ENCODE results near the gene KCNQ5.
"Not testable (repeated sequence)": the region's sequence is repeated elsewhere in the genome, so short reads cannot be mapped to it uniquely, and the experiment has no call there.

The KCNQ5 gene

GRCh38 chr6:73204252-73204651 is 582.4 kb downstream of the KCNQ5 start:
- Histone ChIP-seq H3K27ac (ENCODE audit: low read length) (no peak overlapping the region), H3K27me3 (ENCODE audit: insufficient read depth, low read length) (no peaks in the 10 kb centered on the region), H3K4me3 (ENCODE audit: low read length) (no peak overlapping the region), H3K36me3 (ENCODE audit: insufficient read depth, low read depth, low read length) (no peaks in the 10 kb centered on the region), H3K4me1 (ENCODE audit: insufficient read depth, low read length) (peaks cover 6% of the 10 kb centered on the region), H3K9me3 (ENCODE audit: insufficient read depth, low read depth, low read length) (peaks cover 9% of the 10 kb centered on the region; the same call in 1 of the 2 replicates), H3K9ac (ENCODE audit: low read depth, low read length) (no peak overlapping the region)

- Histone ChIP-seq H3K9me3 (ENCODE audit: insufficient read depth, low read depth, low read length) (peaks cover 9% of the 10 kb centered on the region; the same call in 1 of the 2 replicates), H3K4me1 (ENCODE audit: insufficient read depth, low read length) (peaks cover 6% of the 10 kb centered on the region), H3K27ac (ENCODE audit: low read length) (no peak overlapping the region), H3K36me3 (ENCODE audit: insufficient read depth, low read depth, low read length) (no peaks in the 10 kb centered on the region), H3K4me3 (ENCODE audit: low read length) (no peak overlapping the region), H3K9ac (ENCODE audit: low read depth, low read length) (no peak overlapping the region), H3K27me3 (ENCODE audit: insufficient read depth, low read length) (no peaks in the 10 kb centered on the region)
Observed at GRCh38 chr6:73207221-73207837, 585.5 kb downstream of the KCNQ5 start.

- no peak overlapping the region for H3K4me3 ChIP-seq (ENCODE audit: low read length)
Observed at GRCh38 chr6:73209117-73209516, 587.3 kb downstream of the KCNQ5 start.

GRCh38 chr6:73216859-73217258 is 595.0 kb downstream of the KCNQ5 start:
- Histone ChIP-seq H3K4me3 (ENCODE audit: low read length) (no peak overlapping the region), H3K4me1 (ENCODE audit: insufficient read depth, low read length) (no peaks in the 10 kb centered on the region), H3K27ac (ENCODE audit: low read length) (no peak overlapping the region), H3K9ac (ENCODE audit: low read depth, low read length) (no peak overlapping the region), H3K27me3 (ENCODE audit: insufficient read depth, low read length) (no peaks in the 10 kb centered on the region), H3K36me3 (ENCODE audit: insufficient read depth, low read depth, low read length) (no peaks in the 10 kb centered on the region), H3K9me3 (ENCODE audit: insufficient read depth, low read depth, low read length) (no peaks in the 10 kb centered on the region)

More at GRCh38 chr6:73209117-73209516, 587.3 kb downstream of the KCNQ5 start:
- no peaks in the 10 kb centered on the region for H3K36me3 ChIP-seq (ENCODE audit: insufficient read depth, low read depth, low read length)
- peaks cover 9% of the 10 kb centered on the region; the same call in 1 of the 2 replicates for H3K9me3 ChIP-seq (ENCODE audit: insufficient read depth, low read depth, low read length)
- peaks cover 4% of the 10 kb centered on the region for H3K4me1 ChIP-seq (ENCODE audit: insufficient read depth, low read length)
- H3K9ac ChIP-seq (ENCODE audit: low read depth, low read length): no peak overlapping the region
- no peak overlapping the region for H3K27ac ChIP-seq (ENCODE audit: low read length)
- H3K27me3 ChIP-seq (ENCODE audit: insufficient read depth, low read length): no peaks in the 10 kb centered on the region

- Histone ChIP-seq H3K4me1 (ENCODE audit: insufficient read depth, low read length) (no peaks in the 10 kb centered on the region), H3K36me3 (ENCODE audit: insufficient read depth, low read depth, low read length) (no peaks in the 10 kb centered on the region), H3K4me3 (ENCODE audit: low read length) (no peak within 1 kb of the TSS), H3K27ac (ENCODE audit: low read length) (no peak within 1 kb of the TSS), H3K9ac (ENCODE audit: low read depth, low read length) (no peak within 1 kb of the TSS), H3K9me3 (ENCODE audit: insufficient read depth, low read depth, low read length) (no peaks in the 10 kb centered on the region), H3K27me3 (ENCODE audit: insufficient read depth, low read length) (no peaks in the 10 kb centered on the region)
Observed at GRCh38 chr6:73225396-73225795, 603.5 kb downstream of the KCNQ5 start, which contains the start of gene KHDC1L. KHDC1L (minus strand) TSS chr6:73225496; CDS start chr6:73225408, 88 bp downstream.

- no peaks in the 10 kb centered on the region for H3K4me1 ChIP-seq (ENCODE audit: insufficient read depth, low read length)
- H3K9me3 ChIP-seq (ENCODE audit: insufficient read depth, low read depth, low read length): no peaks in the 10 kb centered on the region
- no peaks in the 10 kb centered on the region for H3K27me3 ChIP-seq (ENCODE audit: insufficient read depth, low read length)
- no peak overlapping the region for H3K4me3 ChIP-seq (ENCODE audit: low read length)
- no peak overlapping the region for H3K9ac ChIP-seq (ENCODE audit: low read depth, low read length)
- no peaks in the 10 kb centered on the region for H3K36me3 ChIP-seq (ENCODE audit: insufficient read depth, low read depth, low read length)
- H3K27ac ChIP-seq (ENCODE audit: low read length): no peak overlapping the region
Observed at GRCh38 chr6:73227606-73228255, 605.9 kb downstream of the KCNQ5 start.

- Histone ChIP-seq H3K27ac (ENCODE audit: low read length) (no peak overlapping the region), H3K9ac (ENCODE audit: low read depth, low read length) (no peak overlapping the region), H3K4me3 (ENCODE audit: low read length) (no peak overlapping the region), H3K4me1 (ENCODE audit: insufficient read depth, low read length) (no peaks in the 10 kb centered on the region), H3K27me3 (ENCODE audit: insufficient read depth, low read length) (no peaks in the 10 kb centered on the region), H3K36me3 (ENCODE audit: insufficient read depth, low read depth, low read length) (no peaks in the 10 kb centered on the region), H3K9me3 (ENCODE audit: insufficient read depth, low read depth, low read length) (no peaks in the 10 kb centered on the region)
Observed at GRCh38 chr6:73231986-73232391, 610.1 kb downstream of the KCNQ5 start.

- Histone ChIP-seq H3K36me3 (ENCODE audit: insufficient read depth, low read depth, low read length) (no peaks in the 10 kb centered on the region), H3K4me1 (ENCODE audit: insufficient read depth, low read length) (no peaks in the 10 kb centered on the region), H3K27ac (ENCODE audit: low read length) (no peak overlapping the region), H3K9me3 (ENCODE audit: insufficient read depth, low read depth, low read length) (no peaks in the 10 kb centered on the region), H3K9ac (ENCODE audit: low read depth, low read length) (no peak overlapping the region), H3K4me3 (ENCODE audit: low read length) (no peak overlapping the region), H3K27me3 (ENCODE audit: insufficient read depth, low read length) (no peaks in the 10 kb centered on the region)
Observed at GRCh38 chr6:73233048-73233447, 611.2 kb downstream of the KCNQ5 start.

- not testable (repeated sequence) for H3K27me3 ChIP-seq (ENCODE audit: insufficient read depth, low read length); H3K36me3 ChIP-seq (ENCODE audit: insufficient read depth, low read depth, low read length); H3K4me1 ChIP-seq (ENCODE audit: insufficient read depth, low read length); H3K4me3 ChIP-seq (ENCODE audit: low read length); H3K9ac ChIP-seq (ENCODE audit: low read depth, low read length); H3K9me3 ChIP-seq (ENCODE audit: insufficient read depth, low read depth, low read length); H3K27ac ChIP-seq (ENCODE audit: low read length)
Observed at GRCh38 chr6:73233971-73234370, 612.1 kb downstream of the KCNQ5 start.

- no peak overlapping the region for H3K4me3 ChIP-seq (ENCODE audit: low read length)
- no peak overlapping the region for H3K27ac ChIP-seq (ENCODE audit: low read length)
- no peaks in the 10 kb centered on the region for H3K4me1 ChIP-seq (ENCODE audit: insufficient read depth, low read length)
- H3K9me3 ChIP-seq (ENCODE audit: insufficient read depth, low read depth, low read length): no peaks in the 10 kb centered on the region
- H3K27me3 ChIP-seq (ENCODE audit: insufficient read depth, low read length): no peaks in the 10 kb centered on the region
- H3K9ac ChIP-seq (ENCODE audit: low read depth, low read length): no peak overlapping the region
- H3K36me3 ChIP-seq (ENCODE audit: insufficient read depth, low read depth, low read length): no peaks in the 10 kb centered on the region
Observed at GRCh38 chr6:73234733-73235132, 612.9 kb downstream of the KCNQ5 start.

GRCh38 chr6:73236144-73236750 is 614.4 kb downstream of the KCNQ5 start:
- H3K27ac ChIP-seq (ENCODE audit: low read length): no peak overlapping the region
- H3K27me3 ChIP-seq (ENCODE audit: insufficient read depth, low read length): no peaks in the 10 kb centered on the region

GRCh38 chr6:73240730-73241129 is 618.9 kb downstream of the KCNQ5 start:
- no peaks in the 10 kb centered on the region for H3K4me1 ChIP-seq (ENCODE audit: insufficient read depth, low read length)
- no peak overlapping the region for H3K27ac ChIP-seq (ENCODE audit: low read length)
- H3K27me3 ChIP-seq (ENCODE audit: insufficient read depth, low read length): no peaks in the 10 kb centered on the region
- H3K36me3 ChIP-seq (ENCODE audit: insufficient read depth, low read depth, low read length): no peaks in the 10 kb centered on the region
- H3K9ac ChIP-seq (ENCODE audit: low read depth, low read length): no peak overlapping the region
- H3K4me3 ChIP-seq (ENCODE audit: low read length): no peak overlapping the region
- H3K9me3 ChIP-seq (ENCODE audit: insufficient read depth, low read depth, low read length): no peaks in the 10 kb centered on the region

More at GRCh38 chr6:73236144-73236750, 614.4 kb downstream of the KCNQ5 start:
- no peaks in the 10 kb centered on the region for H3K9me3 ChIP-seq (ENCODE audit: insufficient read depth, low read depth, low read length)
- H3K4me1 ChIP-seq (ENCODE audit: insufficient read depth, low read length): no peaks in the 10 kb centered on the region
- no peak overlapping the region for H3K4me3 ChIP-seq (ENCODE audit: low read length)
- H3K36me3 ChIP-seq (ENCODE audit: insufficient read depth, low read depth, low read length): no peaks in the 10 kb centered on the region
- H3K9ac ChIP-seq (ENCODE audit: low read depth, low read length): no peak overlapping the region

Measured in iPS-20b (cell line).